GM19395 (cell line): ENCODE results near the gene TBC1D2B.

Source experiments
- ATAC-seq: cut with Tn5 transposase; IDR thresholded peaks from one replicate; pipeline ENCODE4 v1.9.1; 2021; ENCODE audit warnings: mild to moderate bottlenecking, moderate library complexity; ENCODE audit not compliant: unreplicated experiment

TBC1D2B gene

GRCh38 chr15:78098131-78098755 lies 20.7 kb upstream of the TBC1D2B start:
- ATAC-seq, result no peak

- ATAC-seq, result no peak
Measured at GRCh38 chr15:78097667-78098066, 20.2 kb upstream of the TBC1D2B start.

DNA sequence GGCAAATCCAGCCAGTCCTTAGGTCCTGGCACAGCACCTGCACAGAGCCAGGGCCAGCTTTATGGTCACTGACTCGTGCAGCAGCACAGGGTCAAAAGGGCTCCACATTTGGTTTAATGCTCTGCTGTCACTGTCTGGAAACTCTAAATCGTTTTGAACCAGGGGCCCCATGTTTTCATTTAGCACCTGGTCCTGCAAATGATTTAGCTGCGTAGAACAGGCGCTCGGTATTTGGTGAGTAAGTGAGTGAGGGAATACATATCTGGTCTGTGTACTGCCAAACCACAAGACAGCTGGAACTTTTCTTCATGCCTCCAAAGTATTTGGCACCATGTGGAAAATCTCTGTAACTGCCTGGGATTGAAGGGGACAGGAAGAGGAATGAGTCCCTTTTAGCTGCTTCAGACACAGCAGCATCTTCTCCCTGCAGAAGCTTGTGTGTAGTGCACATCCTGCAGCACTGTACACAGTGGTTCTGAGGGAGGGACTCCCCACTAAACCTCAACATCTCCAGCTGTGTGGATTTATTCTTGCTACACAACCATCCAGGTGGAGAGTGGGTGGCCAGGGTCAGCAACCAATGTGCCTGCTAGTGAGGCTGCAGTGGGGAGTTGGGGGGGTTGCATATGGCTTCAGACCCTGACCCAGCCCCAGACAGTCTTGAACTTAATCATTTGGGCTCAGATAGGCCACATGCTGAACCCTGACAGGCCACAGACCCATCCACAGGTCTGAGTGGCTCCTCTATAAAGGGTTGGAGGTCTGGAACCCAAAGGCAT lies 15.9 kb upstream of the TBC1D2B start:
- ATAC-seq, result no peak

DNA sequence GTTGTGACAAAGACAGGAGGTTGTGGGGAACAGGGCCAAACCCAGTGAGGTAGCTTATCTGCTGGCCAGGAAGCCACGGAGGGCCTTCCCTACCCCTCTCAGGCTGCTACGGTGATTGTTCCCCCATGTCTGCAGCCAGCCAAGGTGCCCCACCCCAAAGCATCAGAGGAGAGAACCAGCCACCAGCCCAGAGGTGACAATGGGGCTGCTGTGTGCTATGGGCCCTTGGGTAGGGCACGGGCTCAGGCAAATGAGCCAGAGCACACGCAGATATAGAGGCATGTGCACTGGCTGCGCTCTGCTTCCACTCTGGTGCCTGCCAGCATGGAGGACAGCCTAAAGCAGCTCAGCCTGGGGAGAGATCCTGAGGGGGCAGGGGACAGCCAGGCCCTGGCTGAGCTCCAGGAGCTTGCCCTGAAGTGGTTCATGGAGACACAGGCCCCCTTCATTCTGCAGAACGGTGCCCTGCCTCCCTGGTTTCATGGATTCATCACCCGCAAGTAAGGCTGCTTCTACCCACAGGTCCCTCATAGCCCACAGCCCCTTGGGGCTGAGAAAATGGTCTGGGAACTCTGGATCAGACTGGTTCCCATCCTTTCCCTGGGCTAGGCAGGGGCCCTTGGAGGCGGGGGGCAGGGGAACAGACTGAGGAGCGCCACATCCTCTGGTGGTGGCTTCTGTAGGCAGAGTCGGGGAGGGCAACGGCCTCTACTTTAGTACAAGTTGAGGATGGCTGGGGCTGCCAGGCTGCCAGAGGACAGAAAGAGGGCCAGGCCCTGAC lies 14.9 kb upstream of the TBC1D2B start, which contains the start of gene SH2D7:
Gene SH2D7 (plus strand): TSS at position 301 of the 781 bp plus-strand sequence. CDS start 24 bp downstream, at position 325.
- ATAC-seq, result no peak

DNA sequence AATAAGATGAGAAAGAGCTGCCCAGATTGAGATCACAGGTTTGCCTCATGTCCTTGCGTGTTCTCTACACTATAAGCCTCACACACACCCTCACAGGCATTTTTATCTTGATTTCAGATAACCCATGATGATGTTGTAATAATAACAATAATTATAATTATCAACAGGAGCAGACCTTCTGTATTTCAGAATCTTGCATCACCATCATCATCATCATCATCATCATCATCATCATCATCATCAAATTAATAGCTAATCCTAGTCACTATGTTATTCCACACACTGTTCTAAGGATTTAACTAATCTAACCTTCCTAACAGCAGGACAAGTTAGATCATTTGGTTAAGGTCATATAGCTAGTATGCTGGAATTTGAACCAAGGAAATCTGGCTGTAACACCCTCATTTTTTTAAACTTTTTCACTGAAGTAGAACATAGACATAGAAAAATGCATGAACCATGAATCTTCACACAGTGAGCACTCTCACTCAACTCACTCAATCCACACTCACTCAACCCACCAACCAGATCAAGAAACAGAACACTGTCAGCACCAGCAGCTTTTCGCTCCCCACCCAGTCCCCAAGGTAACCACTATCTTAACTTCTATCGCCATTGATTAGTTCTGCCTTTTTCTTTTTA lies 13.0 kb upstream of the TBC1D2B start:
- no peak for ATAC-seq

GRCh38 chr15:78088773-78089080 lies 11.2 kb upstream of the TBC1D2B start:
- ATAC-seq, result no peak

- peak; percentile 75 for ATAC-seq
Measured at GRCh38 chr15:78087951-78088772, 10.7 kb upstream of the TBC1D2B start.

DNA sequence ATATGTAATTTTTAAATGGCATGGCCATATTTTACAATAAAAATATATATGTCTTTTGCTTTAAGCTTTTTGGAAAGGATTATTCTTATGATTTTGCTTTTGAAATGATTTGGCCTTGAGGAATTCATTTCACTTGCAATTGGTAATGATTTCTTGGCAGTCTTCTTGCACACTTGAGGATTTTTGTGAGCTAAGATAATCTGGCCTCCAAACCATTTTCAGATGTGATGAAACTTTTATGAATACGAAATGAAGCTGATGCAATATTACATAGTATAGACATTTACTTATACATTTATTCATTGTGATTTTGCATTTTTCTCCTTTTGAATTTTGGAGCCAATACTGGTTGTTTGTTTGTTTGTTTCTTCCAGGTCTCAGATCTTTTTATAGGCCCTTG lies 8.4 kb upstream of the TBC1D2B start:
- ATAC-seq, result no peak

GRCh38 chr15:78084449-78084750 lies 6.9 kb upstream of the TBC1D2B start:
- no peak for ATAC-seq

DNA sequence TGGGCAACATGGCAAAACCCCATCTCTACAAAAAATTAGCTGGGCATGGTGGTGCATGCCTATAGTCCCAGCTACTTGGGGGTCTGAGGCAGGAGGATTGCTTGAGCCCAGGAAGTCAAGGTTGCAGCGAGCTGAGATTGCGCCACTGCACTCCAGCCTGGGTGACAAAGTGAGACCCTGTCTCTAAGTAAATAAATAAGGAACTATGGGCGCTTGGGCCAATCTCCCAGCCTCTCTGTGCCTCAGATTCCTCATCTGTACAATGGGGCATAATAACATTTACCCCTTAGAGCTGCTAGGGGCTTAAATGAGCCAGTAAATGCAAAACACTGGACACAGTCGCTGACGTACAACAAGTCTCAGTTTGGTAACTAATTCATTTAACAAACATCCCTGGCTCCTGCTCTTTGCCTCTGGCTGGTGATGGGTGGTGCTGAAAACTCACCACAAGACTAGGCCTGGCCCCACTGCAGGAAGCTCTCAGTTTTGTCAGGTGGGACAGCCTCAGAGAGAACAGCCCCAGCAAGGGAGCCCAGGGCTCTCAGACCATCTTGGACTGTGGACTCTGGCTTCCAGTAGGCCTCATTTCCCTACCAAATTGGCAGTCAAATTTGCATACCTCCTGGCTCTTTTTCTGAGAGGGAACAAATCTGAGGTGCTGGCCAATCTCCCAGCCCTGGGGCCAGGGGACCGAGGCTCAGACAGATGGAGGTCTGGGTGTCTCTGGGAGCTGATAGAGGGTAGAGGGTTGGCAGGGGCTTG lies 6.4 kb upstream of the TBC1D2B start:
- peak; percentile 64 for ATAC-seq

GRCh38 chr15:78083186-78083585 lies 5.7 kb upstream of the TBC1D2B start:
- ATAC-seq, result no peak

GRCh38 chr15:78082743-78083110 lies 5.2 kb upstream of the TBC1D2B start:
- no peak for ATAC-seq

DNA sequence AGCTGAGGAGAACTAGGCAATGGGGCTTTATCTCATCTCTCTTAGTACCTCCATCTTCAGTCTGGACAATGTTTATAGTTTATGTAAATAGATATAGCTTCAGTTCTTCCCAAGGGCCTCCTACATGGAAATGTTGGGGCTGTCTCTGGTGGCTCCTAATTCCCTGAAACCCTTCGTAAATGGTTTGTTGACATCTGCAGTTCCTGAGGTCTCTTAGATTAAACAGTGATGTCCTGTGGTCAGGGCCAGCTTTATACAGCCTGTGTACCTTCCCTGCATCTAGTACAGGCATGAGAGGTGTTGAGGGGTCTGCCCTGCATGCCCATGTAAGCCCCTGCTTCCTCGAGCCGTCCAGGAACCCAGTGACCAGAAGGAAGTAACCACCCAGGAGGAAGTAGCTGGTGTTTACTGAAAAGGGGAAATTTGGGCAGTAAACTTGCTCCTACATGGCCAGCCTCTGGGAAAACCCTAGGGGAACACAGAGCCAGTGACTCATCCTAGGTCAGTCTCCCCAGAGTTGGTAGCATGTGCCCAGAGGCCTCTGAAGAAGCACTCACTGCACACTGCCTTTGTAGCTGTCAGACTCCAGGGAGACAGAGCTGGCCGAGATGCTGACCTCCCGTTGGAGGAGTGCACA lies 4.7 kb upstream of the TBC1D2B start:
- no peak for ATAC-seq

- ATAC-seq, result no peak
Measured at GRCh38 chr15:78080088-78080460, 2.6 kb upstream of the TBC1D2B start.

DNA sequence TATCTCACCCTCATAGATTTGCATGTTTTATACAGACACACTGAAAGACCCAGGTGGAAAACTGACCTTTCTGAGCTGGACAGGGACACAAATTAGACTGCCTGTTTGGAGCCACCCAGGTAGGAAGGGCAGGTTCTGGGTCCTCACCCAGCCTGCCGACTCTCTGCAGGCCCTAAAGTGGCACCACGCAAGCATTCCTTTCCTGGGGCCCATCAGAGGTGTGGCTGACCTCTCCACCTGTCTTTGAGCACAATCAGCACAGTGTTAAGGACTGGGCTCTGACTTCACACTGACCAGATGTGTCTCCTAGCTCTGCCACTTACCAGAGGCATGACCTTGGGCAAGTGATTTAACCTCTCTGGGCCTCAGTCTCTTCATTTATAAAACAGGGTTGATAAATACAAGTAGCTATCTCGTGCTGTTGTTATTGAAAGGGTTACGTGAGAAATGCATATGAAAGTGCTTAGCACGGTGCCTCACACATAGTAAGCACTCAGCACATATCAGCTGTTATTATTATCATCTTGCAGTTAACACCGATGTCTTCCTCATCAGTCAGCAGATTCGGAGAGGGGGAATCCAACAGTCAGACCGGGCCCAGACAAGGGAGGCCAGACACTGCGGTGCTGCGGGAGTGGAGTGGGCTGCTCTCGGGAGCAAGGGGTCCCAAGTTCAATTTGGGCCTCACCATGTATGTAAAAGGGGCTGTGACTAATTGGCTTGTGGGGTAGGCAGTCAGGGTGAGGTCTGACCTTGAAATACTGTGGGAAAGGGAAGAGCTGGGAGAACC lies 2.0 kb upstream of the TBC1D2B start:
- ATAC-seq, result no peak

- ATAC-seq, result no peak
Measured at GRCh38 chr15:78077871-78078210, 330 bp upstream of the TBC1D2B start.

- ATAC-seq, result peak; percentile 24
Measured at GRCh38 chr15:78076231-78077052, 1.1 kb downstream of the TBC1D2B start.
